ENCODE data around the gene PRKCZ.

GRCh38 chr1:2024887-2025286 lies 25.3 kb upstream of the PRKCZ start:
- TF ChIP-seq CGGBP1 (CRISPR knock-in tag; IDR thresholded peaks at IDR 0.05) (no peak), PHF20 (IDR thresholded peaks at IDR 0.05; ENCODE audit: partially characterized antibody) (no peak), ZEB2 (IDR thresholded peaks at IDR 0.05) (no peak), NUFIP1 (IDR thresholded peaks at IDR 0.05; ENCODE audit: partially characterized antibody) (no peak), CTCF (IDR thresholded peaks at IDR 0.05 in 2 of 3, conservative IDR thresholded peaks at IDR 0.05 in 1 of 3; ENCODE audit: insufficient read depth in 2 of 3, low read depth in 1 of 3, low read length in 3 of 3) (no peak), POLR2AphosphoS5 (IDR thresholded peaks at IDR 0.05; ENCODE audit: control insufficient read depth, insufficient read depth, low read depth, low read length) (no peak)
